ENCODE results near the gene USHBP1.
"Not testable (repeated sequence)": the region's sequence is repeated elsewhere in the genome, so short reads cannot be mapped to it uniquely, and the experiment has no call there.

The USHBP1 gene

DNA sequence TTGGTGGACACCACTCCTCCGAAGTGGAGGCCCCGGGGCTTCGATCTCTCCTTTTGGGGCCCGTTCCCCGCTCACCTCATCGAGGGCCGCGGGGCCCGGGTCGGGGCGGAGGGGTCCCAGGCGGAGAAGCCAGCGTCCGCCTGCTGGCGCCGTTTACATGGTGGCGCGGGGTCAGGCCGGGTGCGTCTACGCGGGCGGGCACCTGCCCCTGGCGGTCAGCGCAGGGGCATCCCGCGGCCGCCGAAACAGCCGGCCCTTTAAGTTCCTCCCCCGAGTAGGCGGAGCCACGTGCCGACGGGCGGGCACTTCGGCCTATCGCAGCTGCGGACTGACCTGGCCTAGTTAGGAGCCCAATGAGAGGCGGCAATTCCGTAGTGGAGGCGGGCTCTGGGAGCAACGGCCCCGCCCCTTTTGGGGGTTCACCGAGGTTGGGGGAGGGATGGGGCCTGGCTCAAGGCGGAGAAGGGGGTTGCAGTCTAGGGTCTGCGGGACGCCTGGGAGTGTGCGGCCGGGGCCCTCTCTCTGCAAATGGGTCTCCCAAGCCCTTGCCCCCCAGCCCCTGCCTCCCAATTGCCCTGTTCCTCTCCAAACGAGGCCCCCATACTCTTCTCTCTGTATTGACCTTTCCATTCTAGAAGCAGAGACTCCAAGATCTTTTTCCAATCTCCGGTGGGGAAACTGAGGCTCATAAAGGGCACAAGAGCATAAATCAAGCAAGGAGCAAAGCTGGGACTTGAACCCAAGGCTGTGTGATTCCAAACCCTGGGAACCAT is 38.8 kb upstream of the USHBP1 start, which contains the start of gene ABHD8:
Gene ABHD8, minus strand, starts transcription at position 259 of the 773 bp plus-strand sequence. CDS start 1,809 bp downstream, outside the sequence.
- H3K4me1 ChIP-seq (ENCODE audit: insufficient read depth, low read length), result peaks cover 7% of the 10 kb centered on the region; the same call in 1 of the 2 replicates
- peaks cover 2% of the 10 kb centered on the region; the same call in 1 of the 2 replicates for H3K36me3 ChIP-seq (ENCODE audit: insufficient read depth, low read length)
- no peaks in the 10 kb centered on the region; the same call in 1 of the 2 replicates for H3K9me3 ChIP-seq (ENCODE audit: control insufficient read depth, insufficient read depth, low read length)
- H3K9ac ChIP-seq (ENCODE audit: low read depth, low read length), result peak within 1 kb of the TSS; percentile 66

DNA sequence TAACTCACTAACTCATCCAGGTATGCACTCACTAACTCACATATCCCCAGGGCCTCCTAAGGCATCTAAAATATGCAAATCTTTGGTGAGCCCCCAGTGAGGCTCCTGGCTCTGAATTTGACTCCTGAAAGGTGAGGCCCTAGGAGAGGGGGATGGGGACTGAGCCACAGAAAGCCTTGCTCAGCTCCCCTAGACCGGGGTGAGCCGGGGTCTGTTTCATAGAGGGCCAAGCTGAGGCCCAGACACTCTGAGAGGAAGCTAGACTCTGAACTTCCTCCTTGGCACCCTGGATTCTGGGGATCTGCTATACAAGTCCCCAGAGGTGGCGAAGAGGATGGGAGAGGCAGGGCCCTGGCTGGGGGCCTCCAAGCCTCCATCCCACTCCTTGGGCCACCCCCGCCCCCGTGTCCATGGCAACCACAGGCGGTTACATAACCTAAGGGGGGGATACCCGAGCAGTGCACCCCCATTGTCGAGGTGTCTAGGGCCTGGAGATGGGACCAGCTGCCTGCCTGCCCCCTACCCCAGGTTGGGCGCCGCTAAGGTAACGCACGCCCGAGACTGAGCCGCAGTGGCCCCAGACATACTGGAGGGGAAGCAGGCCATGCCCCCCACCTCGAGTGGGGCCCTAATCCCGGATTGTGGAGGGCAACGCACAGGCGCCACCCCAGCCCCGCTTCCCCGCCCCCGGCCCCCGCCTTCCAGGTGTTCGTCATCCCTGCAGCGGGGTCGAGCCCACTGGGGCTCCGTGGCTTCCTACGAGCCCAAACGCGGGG is 38.0 kb upstream of the USHBP1 start:
- peaks cover 6% of the 10 kb centered on the region; the same call in 1 of the 2 replicates for H3K36me3 ChIP-seq (ENCODE audit: insufficient read depth, low read length)
- H3K9ac ChIP-seq (ENCODE audit: low read depth, low read length), result peak overlapping the region; percentile 66
- no peaks in the 10 kb centered on the region; the same call in 1 of the 2 replicates for H3K9me3 ChIP-seq (ENCODE audit: control insufficient read depth, insufficient read depth, low read length)
- H3K4me1 ChIP-seq (ENCODE audit: insufficient read depth, low read length), result peaks cover 7% of the 10 kb centered on the region; the same call in 1 of the 2 replicates

DNA sequence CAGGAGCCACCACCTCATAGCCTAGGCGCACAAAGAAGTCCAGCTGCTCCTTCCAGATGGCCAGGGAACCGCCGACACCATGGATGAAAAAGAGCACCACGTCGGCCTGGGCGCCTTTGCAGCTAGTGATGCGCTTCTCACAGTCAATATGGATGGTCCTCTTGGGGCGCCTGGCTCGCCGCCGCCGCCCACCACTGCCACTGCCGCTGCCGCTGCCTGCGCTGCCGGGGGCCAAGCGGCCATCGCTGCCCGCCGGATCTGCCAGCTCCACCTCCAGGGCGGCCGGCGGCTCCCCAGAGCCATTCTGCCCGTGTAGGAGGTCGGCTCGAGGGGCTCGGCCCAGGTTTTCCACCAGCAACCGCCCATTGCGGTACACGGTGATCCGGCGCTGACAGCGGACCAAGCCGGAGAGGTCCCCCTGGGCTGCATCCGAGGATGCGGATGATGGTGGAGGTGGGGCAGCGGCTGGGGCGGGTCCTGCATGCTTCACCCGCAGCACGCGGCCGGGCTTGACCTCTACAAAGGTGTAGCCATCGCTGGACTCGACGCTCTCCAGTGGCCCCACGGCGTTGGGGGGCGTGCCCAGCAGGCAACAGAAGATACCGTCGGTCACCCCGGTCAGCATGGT is 36.6 kb upstream of the USHBP1 start:
- peaks cover 6% of the 10 kb centered on the region; the same call in 1 of the 2 replicates for H3K36me3 ChIP-seq (ENCODE audit: insufficient read depth, low read length)
- no peaks in the 10 kb centered on the region; the same call in 1 of the 2 replicates for H3K9me3 ChIP-seq (ENCODE audit: control insufficient read depth, insufficient read depth, low read length)
- peaks cover 7% of the 10 kb centered on the region; the same call in 1 of the 2 replicates for H3K4me1 ChIP-seq (ENCODE audit: insufficient read depth, low read length)
- no peak overlapping the region for H3K9ac ChIP-seq (ENCODE audit: low read depth, low read length)

DNA sequence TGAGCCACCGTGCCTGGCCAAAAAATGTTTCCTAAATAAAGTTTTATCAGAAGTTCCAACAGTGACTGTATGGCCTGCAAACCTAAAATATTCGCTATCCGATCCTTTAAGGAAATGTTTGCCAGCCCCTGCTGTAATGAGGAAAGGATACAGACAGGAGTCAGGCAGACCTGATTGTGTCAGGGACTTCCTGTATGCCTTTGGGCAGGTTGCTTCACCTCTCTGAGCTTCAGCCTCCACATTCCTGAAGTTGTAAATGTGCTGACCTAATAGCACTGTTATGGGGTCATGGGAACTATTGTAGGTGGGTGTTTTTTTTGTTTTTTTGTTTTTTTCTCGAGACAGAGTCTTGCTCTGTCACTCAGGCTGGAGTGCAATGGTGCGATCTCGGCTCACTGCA is 32.4 kb upstream of the USHBP1 start:
- no peaks in the 10 kb centered on the region; the same call in 1 of the 2 replicates for H3K9me3 ChIP-seq (ENCODE audit: control insufficient read depth, insufficient read depth, low read length)
- H3K9ac ChIP-seq (ENCODE audit: low read depth, low read length), result no peak overlapping the region
- peaks cover 6% of the 10 kb centered on the region; the same call in 1 of the 2 replicates for H3K36me3 ChIP-seq (ENCODE audit: insufficient read depth, low read length)
- H3K4me1 ChIP-seq (ENCODE audit: insufficient read depth, low read length), result no peaks in the 10 kb centered on the region; the same call in 1 of the 2 replicates

DNA sequence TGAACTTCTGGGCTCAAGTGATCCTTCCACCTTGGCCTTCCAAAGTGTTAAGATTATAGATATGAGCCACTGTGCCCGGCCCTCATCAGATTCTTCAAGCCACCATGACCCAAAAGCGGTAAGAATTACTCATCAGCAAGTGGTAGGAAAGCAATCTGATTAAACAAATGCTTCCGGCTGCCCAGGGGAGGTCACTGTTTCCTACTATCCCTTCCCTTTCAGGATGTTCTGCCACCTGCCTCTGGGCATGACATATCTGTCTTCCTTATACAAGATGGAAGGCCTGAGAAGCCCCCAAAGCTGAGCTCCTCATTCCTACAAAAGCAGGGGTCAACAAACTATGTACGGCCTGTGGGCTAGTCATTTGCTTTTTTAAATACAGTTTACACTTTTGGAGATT is 31.7 kb upstream of the USHBP1 start:
- peaks cover 6% of the 10 kb centered on the region; the same call in 1 of the 2 replicates for H3K36me3 ChIP-seq (ENCODE audit: insufficient read depth, low read length)
- no peaks in the 10 kb centered on the region; the same call in 1 of the 2 replicates for H3K4me1 ChIP-seq (ENCODE audit: insufficient read depth, low read length)
- H3K9me3 ChIP-seq (ENCODE audit: control insufficient read depth, insufficient read depth, low read length), result no peaks in the 10 kb centered on the region; the same call in 1 of the 2 replicates
- no peak overlapping the region for H3K9ac ChIP-seq (ENCODE audit: low read depth, low read length)

DNA sequence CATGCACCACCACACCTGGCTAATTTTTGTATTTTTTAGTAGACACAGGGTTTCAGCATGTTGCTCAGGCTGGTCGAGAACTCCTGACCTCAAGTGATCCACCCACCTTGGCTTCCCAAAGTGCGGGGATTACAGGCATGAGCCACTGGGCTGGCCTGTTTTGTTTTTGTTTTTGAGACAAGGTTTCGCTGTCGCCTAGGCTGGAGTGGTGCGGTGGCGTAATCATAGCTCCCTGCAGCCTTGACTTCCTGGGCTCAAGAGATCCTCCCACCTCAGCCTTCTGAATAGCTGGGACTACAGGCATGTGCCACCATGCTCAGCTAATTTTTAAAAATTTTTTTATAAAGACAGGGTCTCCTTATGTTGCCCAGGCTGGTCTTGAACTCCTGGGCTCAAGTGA is 31.0 kb upstream of the USHBP1 start:
- H3K4me1 ChIP-seq (ENCODE audit: insufficient read depth, low read length); H3K9ac ChIP-seq (ENCODE audit: low read depth, low read length); H3K36me3 ChIP-seq (ENCODE audit: insufficient read depth, low read length); H3K9me3 ChIP-seq (ENCODE audit: control insufficient read depth, insufficient read depth, low read length): not testable (repeated sequence)

DNA sequence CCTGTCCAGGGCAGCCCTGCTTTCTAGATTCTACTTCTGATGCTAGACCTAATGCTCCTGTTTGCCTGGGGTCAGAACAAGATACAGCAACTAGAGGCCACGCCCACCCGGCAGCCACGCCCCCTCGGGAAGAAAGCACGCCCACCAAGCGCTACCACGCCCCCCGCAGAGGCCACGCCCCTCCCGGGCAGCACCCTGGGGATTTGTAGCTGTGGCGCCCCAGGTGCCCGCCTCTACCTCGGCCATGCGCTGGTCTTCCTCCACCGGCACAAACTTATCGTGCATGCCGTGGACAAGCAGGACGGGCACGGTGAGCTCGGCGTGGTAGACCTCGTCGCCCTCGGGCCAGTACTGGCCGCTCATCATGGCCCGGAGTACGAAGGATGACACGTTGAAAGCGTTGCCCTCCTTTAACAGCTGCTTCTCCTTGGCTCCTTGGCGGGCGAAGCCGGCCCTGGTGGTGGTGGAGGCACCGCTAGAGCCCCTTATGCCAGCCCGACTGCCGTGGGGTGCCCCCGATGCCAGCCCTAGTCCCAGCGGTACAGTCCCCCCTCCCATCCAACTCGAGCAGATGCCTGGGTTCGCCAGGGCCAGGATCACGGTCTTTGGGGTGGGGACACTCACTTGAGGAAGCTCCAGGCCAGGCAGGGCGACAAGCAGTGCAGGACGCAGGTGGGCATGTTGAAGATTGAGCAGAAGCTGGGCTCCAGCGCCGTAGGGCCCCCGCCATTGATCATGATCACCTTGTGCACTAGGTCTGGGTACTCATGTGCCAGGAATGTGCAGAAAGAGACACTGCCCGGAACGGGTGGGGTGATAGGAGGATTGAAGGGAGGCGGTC is 29.7 kb upstream of the USHBP1 start:
- H3K36me3 ChIP-seq (ENCODE audit: insufficient read depth, low read length), result peaks cover 6% of the 10 kb centered on the region; the same call in 1 of the 2 replicates
- no peaks in the 10 kb centered on the region; the same call in 1 of the 2 replicates for H3K9me3 ChIP-seq (ENCODE audit: control insufficient read depth, insufficient read depth, low read length)
- H3K4me1 ChIP-seq (ENCODE audit: insufficient read depth, low read length), result no peaks in the 10 kb centered on the region; the same call in 1 of the 2 replicates
- peak overlapping the region; percentile 53; the same call in 1 of the 2 replicates for H3K9ac ChIP-seq (ENCODE audit: low read depth, low read length)

DNA sequence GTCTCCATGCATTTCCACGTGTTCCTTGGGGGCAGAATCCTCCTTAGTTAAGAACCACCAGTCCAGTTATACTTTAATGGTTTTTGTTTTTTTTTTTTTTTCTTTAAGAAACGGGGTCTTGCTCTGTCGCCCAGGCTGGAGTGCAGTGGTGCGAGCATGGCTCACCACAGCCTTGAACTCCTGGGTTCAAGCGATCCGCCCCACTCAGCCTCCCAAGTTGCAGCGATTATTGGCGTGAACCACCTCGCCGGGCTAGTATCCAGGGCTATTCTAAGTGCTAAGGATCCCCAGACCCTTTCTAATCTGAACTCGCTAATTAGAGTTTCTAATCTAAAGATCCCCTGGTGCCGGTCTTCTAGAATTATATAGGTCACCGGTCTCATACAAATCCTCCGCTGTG is 29.1 kb upstream of the USHBP1 start:
- Histone ChIP-seq H3K4me1 (ENCODE audit: insufficient read depth, low read length) (no peaks in the 10 kb centered on the region; the same call in 1 of the 2 replicates), H3K9ac (ENCODE audit: low read depth, low read length) (peak overlapping the region; percentile 53; the same call in 1 of the 2 replicates)

DNA sequence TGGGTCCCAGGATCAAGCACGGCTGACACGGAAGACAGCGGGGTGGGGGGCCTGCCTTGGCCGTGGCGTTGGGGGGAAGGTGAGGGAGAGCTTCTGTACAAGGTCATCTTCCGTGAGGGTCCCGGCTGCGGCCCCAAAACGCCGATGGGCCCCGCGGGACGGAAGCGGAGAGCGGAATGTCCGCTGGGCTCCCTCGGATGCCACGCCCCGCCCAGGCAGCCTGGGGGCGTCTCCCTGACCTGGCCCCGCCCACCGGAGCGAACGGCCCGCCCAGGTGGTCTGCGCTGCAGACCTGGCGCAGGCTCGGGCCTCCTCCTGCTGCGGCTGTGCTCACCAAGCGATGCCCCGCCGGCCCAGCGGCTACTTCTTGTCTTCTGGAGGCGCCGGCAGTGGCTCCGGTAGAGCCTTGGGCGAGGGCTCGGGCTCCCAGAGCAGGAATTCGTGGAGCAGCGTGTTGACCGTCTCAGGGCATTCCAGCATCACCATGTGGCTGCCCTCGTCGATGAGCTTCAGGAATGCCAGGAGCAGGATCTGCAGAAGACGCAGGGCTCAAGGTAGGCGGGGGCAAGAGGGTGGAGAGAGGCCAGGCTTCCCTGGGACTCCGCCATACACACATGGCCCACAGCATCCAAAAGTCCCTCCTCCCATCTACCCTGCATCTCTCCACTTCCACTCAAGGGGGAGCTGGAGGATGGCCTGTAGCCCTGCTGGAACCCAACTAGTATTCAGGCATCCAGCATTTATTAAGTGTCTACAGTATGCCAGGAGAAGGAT is 27.9 kb upstream of the USHBP1 start:
- H3K36me3 ChIP-seq (ENCODE audit: insufficient read depth, low read length), result no peaks in the 10 kb centered on the region
- no peaks in the 10 kb centered on the region for H3K9me3 ChIP-seq (ENCODE audit: control insufficient read depth, insufficient read depth, low read length)
- H3K4me1 ChIP-seq (ENCODE audit: insufficient read depth, low read length), result no peaks in the 10 kb centered on the region; the same call in 1 of the 2 replicates
- peak overlapping the region; percentile 45; the same call in 1 of the 2 replicates for H3K9ac ChIP-seq (ENCODE audit: low read depth, low read length)

More for the DNA sequence above, 29.1 kb upstream of the USHBP1 start:
- H3K36me3 ChIP-seq (ENCODE audit: insufficient read depth, low read length), result peaks cover 6% of the 10 kb centered on the region; the same call in 1 of the 2 replicates
- H3K9me3 ChIP-seq (ENCODE audit: control insufficient read depth, insufficient read depth, low read length), result no peaks in the 10 kb centered on the region; the same call in 1 of the 2 replicates

DNA sequence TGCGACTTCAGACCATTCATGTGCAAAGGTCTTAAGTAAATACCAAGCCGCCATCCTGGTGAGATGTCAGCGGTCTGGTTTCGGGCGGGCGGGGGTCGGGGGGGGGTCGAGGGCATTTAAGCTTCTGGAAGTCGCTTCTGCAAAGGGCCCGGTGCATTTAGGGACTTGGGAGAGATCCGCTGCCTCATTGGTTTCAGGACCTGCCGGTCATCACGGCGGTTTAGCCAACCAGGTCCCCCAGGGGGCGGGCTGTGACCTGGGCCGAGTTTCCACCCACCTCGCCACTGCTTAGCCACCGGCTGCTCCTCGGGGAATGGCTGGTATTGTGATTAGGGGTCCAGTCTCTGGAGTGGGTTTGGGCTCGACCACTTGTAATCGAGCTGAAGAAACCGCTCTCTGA is 24.9 kb upstream of the USHBP1 start:
- Histone ChIP-seq H3K4me1 (ENCODE audit: insufficient read depth, low read length) (no peaks in the 10 kb centered on the region; the same call in 1 of the 2 replicates), H3K9me3 (ENCODE audit: control insufficient read depth, insufficient read depth, low read length) (no peaks in the 10 kb centered on the region), H3K36me3 (ENCODE audit: insufficient read depth, low read length) (no peaks in the 10 kb centered on the region; the same call in 1 of the 2 replicates), H3K9ac (ENCODE audit: low read depth, low read length) (no peak overlapping the region; the same call in 1 of the 2 replicates)

DNA sequence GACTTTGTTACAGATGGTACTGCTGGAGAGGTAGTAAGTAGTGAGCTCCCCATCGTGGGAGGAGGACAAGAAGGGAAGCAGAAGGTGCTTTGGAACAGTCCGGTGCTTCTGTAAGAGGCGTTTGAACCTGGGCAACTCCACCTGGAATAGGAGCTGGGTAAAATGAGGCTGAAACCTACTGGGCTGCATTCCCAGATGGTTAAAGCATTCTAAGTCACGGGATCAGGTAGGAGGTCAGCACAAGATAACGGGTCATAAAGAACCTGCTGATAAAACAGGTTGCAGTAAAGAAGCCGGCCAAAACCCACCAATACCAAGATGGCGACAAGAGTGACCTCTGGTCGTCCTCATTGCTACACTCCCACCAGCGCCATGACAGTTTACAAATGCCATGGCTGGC is 22.2 kb upstream of the USHBP1 start:
- H3K4me1 ChIP-seq (ENCODE audit: insufficient read depth, low read length), result no peaks in the 10 kb centered on the region
- H3K9ac ChIP-seq (ENCODE audit: low read depth, low read length), result no peak overlapping the region
- no peaks in the 10 kb centered on the region; the same call in 1 of the 2 replicates for H3K36me3 ChIP-seq (ENCODE audit: insufficient read depth, low read length)
- no peaks in the 10 kb centered on the region for H3K9me3 ChIP-seq (ENCODE audit: control insufficient read depth, insufficient read depth, low read length)

DNA sequence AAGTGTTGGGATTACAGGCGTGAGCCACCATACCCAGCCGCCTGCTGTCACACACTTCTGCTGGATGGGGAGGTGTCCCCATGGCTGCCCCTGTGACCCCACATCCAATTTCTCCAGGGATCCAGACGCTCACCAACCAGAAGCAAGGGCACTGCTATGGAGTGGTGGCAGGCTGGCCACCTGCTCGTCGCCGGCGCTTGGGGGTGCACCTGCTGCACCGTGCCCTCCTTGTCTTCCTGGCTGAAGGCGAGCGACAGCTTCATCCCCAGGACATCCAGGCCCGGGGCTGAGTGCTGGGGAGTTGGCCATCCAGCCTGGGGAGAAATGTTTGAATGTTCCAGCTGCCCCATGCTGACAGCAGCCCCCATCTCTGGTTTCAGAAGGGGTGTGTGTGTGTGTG is 21.7 kb upstream of the USHBP1 start:
- no peaks in the 10 kb centered on the region; the same call in 1 of the 2 replicates for H3K36me3 ChIP-seq (ENCODE audit: insufficient read depth, low read length)
- H3K9me3 ChIP-seq (ENCODE audit: control insufficient read depth, insufficient read depth, low read length), result no peaks in the 10 kb centered on the region
- H3K9ac ChIP-seq (ENCODE audit: low read depth, low read length), result no peak overlapping the region
- H3K4me1 ChIP-seq (ENCODE audit: insufficient read depth, low read length), result no peaks in the 10 kb centered on the region
